Measurements from ENCODE around the gene SPON1.
"Not testable (repeated sequence)": the region's sequence is repeated elsewhere in the genome, so short reads cannot be mapped to it uniquely, and the experiment has no call there.

SPON1 gene

GRCh38 chr11:13964771-13965074 lies 2.2 kb downstream of the SPON1 start:
- Histone ChIP-seq H3K4me1 (ENCODE audit: control insufficient read depth, insufficient read depth, low read length) (peaks cover 31% of the 10 kb centered on the region), H3K9me3 (ENCODE audit: control insufficient read depth, insufficient read depth, low read length) (no peaks in the 10 kb centered on the region), H3K4me3 (ENCODE audit: low read depth, low read length) (peak overlapping the region; percentile 69), H3K36me3 (ENCODE audit: control insufficient read depth, insufficient read depth, low read length) (no peaks in the 10 kb centered on the region), H3K27me3 (ENCODE audit: control insufficient read depth, insufficient read depth, low read length) (peaks cover 67% of the 10 kb centered on the region), H3K9ac (ENCODE audit: low read depth, low read length) (no peak overlapping the region)

- peaks cover 61% of the 10 kb centered on the region for H3K27me3 ChIP-seq (ENCODE audit: control insufficient read depth, insufficient read depth, low read length)
- peaks cover 31% of the 10 kb centered on the region for H3K4me1 ChIP-seq (ENCODE audit: control insufficient read depth, insufficient read depth, low read length)
- no peaks in the 10 kb centered on the region for H3K36me3 ChIP-seq (ENCODE audit: control insufficient read depth, insufficient read depth, low read length)
- no peaks in the 10 kb centered on the region for H3K9me3 ChIP-seq (ENCODE audit: control insufficient read depth, insufficient read depth, low read length)
- H3K4me3 ChIP-seq (ENCODE audit: low read depth, low read length): no peak overlapping the region
- H3K9ac ChIP-seq (ENCODE audit: low read depth, low read length): no peak overlapping the region
Measured at GRCh38 chr11:13965337-13965736, 2.8 kb downstream of the SPON1 start.

- Histone ChIP-seq H3K36me3 (ENCODE audit: control insufficient read depth, insufficient read depth, low read length) (no peaks in the 10 kb centered on the region), H3K27me3 (ENCODE audit: control insufficient read depth, insufficient read depth, low read length) (peaks cover 54% of the 10 kb centered on the region), H3K4me3 (ENCODE audit: low read depth, low read length) (no peak overlapping the region), H3K9me3 (ENCODE audit: control insufficient read depth, insufficient read depth, low read length) (no peaks in the 10 kb centered on the region), H3K9ac (ENCODE audit: low read depth, low read length) (no peak overlapping the region), H3K4me1 (ENCODE audit: control insufficient read depth, insufficient read depth, low read length) (peaks cover 31% of the 10 kb centered on the region)
Measured at GRCh38 chr11:13966013-13966412, 3.5 kb downstream of the SPON1 start.

GRCh38 chr11:13966486-13966885 lies 4.0 kb downstream of the SPON1 start:
- Histone ChIP-seq H3K27me3 (ENCODE audit: control insufficient read depth, insufficient read depth, low read length) (peaks cover 49% of the 10 kb centered on the region), H3K4me1 (ENCODE audit: control insufficient read depth, insufficient read depth, low read length) (peaks cover 31% of the 10 kb centered on the region), H3K9me3 (ENCODE audit: control insufficient read depth, insufficient read depth, low read length) (no peaks in the 10 kb centered on the region), H3K36me3 (ENCODE audit: control insufficient read depth, insufficient read depth, low read length) (no peaks in the 10 kb centered on the region), H3K9ac (ENCODE audit: low read depth, low read length) (no peak overlapping the region), H3K4me3 (ENCODE audit: low read depth, low read length) (no peak overlapping the region)

- no peak overlapping the region for H3K4me3 ChIP-seq (ENCODE audit: low read depth, low read length)
- H3K4me1 ChIP-seq (ENCODE audit: control insufficient read depth, insufficient read depth, low read length): peaks cover 17% of the 10 kb centered on the region
- H3K36me3 ChIP-seq (ENCODE audit: control insufficient read depth, insufficient read depth, low read length): no peaks in the 10 kb centered on the region
- peaks cover 4% of the 10 kb centered on the region for H3K27me3 ChIP-seq (ENCODE audit: control insufficient read depth, insufficient read depth, low read length)
- no peak overlapping the region for H3K9ac ChIP-seq (ENCODE audit: low read depth, low read length)
- no peaks in the 10 kb centered on the region for H3K9me3 ChIP-seq (ENCODE audit: control insufficient read depth, insufficient read depth, low read length)
Measured at GRCh38 chr11:13970986-13971385, 8.5 kb downstream of the SPON1 start.

GRCh38 chr11:13972043-13972910 lies 9.8 kb downstream of the SPON1 start:
- Histone ChIP-seq H3K9me3 (ENCODE audit: control insufficient read depth, insufficient read depth, low read length) (no peaks in the 10 kb centered on the region), H3K36me3 (ENCODE audit: control insufficient read depth, insufficient read depth, low read length) (no peaks in the 10 kb centered on the region), H3K4me3 (ENCODE audit: low read depth, low read length) (no peak overlapping the region), H3K4me1 (ENCODE audit: control insufficient read depth, insufficient read depth, low read length) (peaks cover 7% of the 10 kb centered on the region), H3K9ac (ENCODE audit: low read depth, low read length) (no peak overlapping the region), H3K27me3 (ENCODE audit: control insufficient read depth, insufficient read depth, low read length) (no peaks in the 10 kb centered on the region)

- no peaks in the 10 kb centered on the region for H3K9me3 ChIP-seq (ENCODE audit: control insufficient read depth, insufficient read depth, low read length)
- H3K27me3 ChIP-seq (ENCODE audit: control insufficient read depth, insufficient read depth, low read length): no peaks in the 10 kb centered on the region
- no peak overlapping the region for H3K4me3 ChIP-seq (ENCODE audit: low read depth, low read length)
- no peaks in the 10 kb centered on the region for H3K36me3 ChIP-seq (ENCODE audit: control insufficient read depth, insufficient read depth, low read length)
- peaks cover 3% of the 10 kb centered on the region for H3K4me1 ChIP-seq (ENCODE audit: control insufficient read depth, insufficient read depth, low read length)
- no peak overlapping the region for H3K9ac ChIP-seq (ENCODE audit: low read depth, low read length)
Measured at GRCh38 chr11:13972944-13973343, 10.4 kb downstream of the SPON1 start.

- H3K27me3 ChIP-seq (ENCODE audit: control insufficient read depth, insufficient read depth, low read length): no peaks in the 10 kb centered on the region
- H3K4me1 ChIP-seq (ENCODE audit: control insufficient read depth, insufficient read depth, low read length): no peaks in the 10 kb centered on the region
- no peaks in the 10 kb centered on the region for H3K36me3 ChIP-seq (ENCODE audit: control insufficient read depth, insufficient read depth, low read length)
- H3K9ac ChIP-seq (ENCODE audit: low read depth, low read length): no peak overlapping the region
- no peaks in the 10 kb centered on the region for H3K9me3 ChIP-seq (ENCODE audit: control insufficient read depth, insufficient read depth, low read length)
- no peak overlapping the region for H3K4me3 ChIP-seq (ENCODE audit: low read depth, low read length)
Measured at GRCh38 chr11:13974631-13975030, 12.1 kb downstream of the SPON1 start.

- no peaks in the 10 kb centered on the region for H3K4me1 ChIP-seq (ENCODE audit: control insufficient read depth, insufficient read depth, low read length)
- no peaks in the 10 kb centered on the region for H3K27me3 ChIP-seq (ENCODE audit: control insufficient read depth, insufficient read depth, low read length)
- H3K9ac ChIP-seq (ENCODE audit: low read depth, low read length): no peak overlapping the region
- H3K9me3 ChIP-seq (ENCODE audit: control insufficient read depth, insufficient read depth, low read length): no peaks in the 10 kb centered on the region
- no peak overlapping the region for H3K4me3 ChIP-seq (ENCODE audit: low read depth, low read length)
- no peaks in the 10 kb centered on the region for H3K36me3 ChIP-seq (ENCODE audit: control insufficient read depth, insufficient read depth, low read length)
Measured at GRCh38 chr11:13983081-13983751, 20.7 kb downstream of the SPON1 start.

- H3K4me3 ChIP-seq (ENCODE audit: low read depth, low read length): no peak overlapping the region
Measured at GRCh38 chr11:13984616-13985450, 22.3 kb downstream of the SPON1 start.

GRCh38 chr11:13986695-13987094 lies 24.2 kb downstream of the SPON1 start:
- not testable (repeated sequence) for H3K9me3 ChIP-seq (ENCODE audit: control insufficient read depth, insufficient read depth, low read length); H3K9ac ChIP-seq (ENCODE audit: low read depth, low read length); H3K4me3 ChIP-seq (ENCODE audit: low read depth, low read length); H3K27me3 ChIP-seq (ENCODE audit: control insufficient read depth, insufficient read depth, low read length); H3K36me3 ChIP-seq (ENCODE audit: control insufficient read depth, insufficient read depth, low read length); H3K4me1 ChIP-seq (ENCODE audit: control insufficient read depth, insufficient read depth, low read length)

More at GRCh38 chr11:13984616-13985450, 22.3 kb downstream of the SPON1 start:
- no peaks in the 10 kb centered on the region for H3K36me3 ChIP-seq (ENCODE audit: control insufficient read depth, insufficient read depth, low read length)
- H3K4me1 ChIP-seq (ENCODE audit: control insufficient read depth, insufficient read depth, low read length): no peaks in the 10 kb centered on the region
- H3K9ac ChIP-seq (ENCODE audit: low read depth, low read length): no peak overlapping the region
- H3K27me3 ChIP-seq (ENCODE audit: control insufficient read depth, insufficient read depth, low read length): no peaks in the 10 kb centered on the region
- no peaks in the 10 kb centered on the region for H3K9me3 ChIP-seq (ENCODE audit: control insufficient read depth, insufficient read depth, low read length)
